ENCODE measurements around the gene RPS27A.
"Not testable (repeated sequence)": the region's sequence is repeated elsewhere in the genome, so short reads cannot be mapped to it uniquely, and the experiment has no call there.

Gene RPS27A

DNA sequence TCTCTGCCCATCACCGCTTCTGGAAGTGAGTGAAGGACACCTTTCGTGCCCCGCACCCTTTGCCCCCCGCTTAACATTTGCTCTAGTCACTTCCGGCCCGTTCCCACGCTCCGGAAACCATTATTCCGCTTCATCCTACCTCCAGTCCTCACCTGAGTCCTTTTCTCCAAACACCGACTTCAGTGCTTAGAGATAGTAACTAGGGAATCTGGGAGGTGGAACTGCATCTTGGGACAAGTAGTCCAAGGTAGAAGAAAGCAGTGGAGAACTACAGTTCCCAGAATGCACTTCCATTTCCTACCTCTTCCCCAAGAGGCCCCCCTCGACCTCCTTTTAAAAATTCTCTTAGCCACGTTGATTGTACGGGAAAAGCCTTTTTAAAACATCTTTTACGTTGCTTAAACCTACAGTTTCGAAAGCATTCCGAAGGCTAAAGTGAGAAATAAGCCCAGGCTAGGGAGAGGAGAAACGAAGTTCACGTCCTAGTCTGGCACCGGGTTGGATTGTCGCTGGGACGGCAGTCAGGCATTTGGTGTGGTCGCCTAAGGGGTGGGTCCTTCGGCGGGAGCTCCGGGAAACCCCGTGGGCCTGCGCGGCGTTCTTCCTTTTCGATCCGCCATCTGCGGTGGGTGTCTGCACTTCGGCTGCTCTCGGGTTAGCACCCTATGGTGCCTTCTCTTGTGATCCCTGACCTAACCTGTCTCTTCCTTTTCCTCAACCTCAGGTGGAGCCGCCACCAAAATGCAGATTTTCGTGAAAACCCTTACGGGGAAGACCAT, at the start of gene RPS27A, which contains the start of gene CLHC1:
Gene RPS27A, plus strand, starts transcription at position 605 of the 779 bp plus-strand sequence. Its CDS starts 137 bp downstream, at position 742.
Gene CLHC1, minus strand, starts transcription at position 210 of the 779 bp plus-strand sequence. CDS start 9,882 bp downstream, outside the sequence.
- peak; percentile 79 for DNase-seq

DNA sequence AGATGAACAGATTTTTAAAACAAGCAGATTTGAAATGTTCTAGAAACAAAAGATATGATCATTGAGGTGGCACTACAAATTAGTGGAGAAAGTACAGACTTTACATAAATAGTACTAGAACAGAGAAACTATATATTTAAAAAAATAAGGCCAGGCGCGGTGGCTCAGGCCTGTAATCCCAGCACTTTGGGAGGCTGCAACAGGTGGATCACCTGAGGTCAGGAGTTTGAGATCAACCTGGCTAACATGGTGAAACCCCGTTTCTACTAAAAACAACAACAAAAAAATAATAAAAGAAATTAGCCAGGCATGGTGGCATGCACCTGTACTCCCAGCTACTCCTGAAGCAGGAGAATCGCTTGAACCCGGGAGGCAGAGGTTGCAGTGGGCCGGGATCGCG, 45.7 kb upstream of the RPS27A start:
- DNase-seq, result not testable (repeated sequence)

DNA sequence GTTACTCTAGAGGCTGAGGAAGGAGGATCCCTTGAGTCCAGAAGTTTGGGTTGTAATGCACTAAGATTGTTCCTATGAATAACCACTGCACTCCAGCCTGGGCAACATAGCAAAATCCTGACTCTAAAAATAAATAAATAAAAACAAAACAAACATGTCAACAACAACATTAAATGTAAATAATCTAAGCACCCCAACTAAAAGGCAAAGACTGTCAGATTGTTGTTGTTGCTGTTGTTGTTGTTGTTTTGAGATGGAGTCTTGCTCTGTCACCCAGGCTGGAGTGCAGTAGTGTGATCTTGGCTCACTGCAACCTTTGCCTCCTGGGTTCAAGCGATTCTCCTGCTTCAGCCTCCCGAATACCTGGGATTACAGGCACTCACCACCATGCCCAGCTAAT, 40.6 kb upstream of the RPS27A start:
- not testable (repeated sequence) for DNase-seq

DNA sequence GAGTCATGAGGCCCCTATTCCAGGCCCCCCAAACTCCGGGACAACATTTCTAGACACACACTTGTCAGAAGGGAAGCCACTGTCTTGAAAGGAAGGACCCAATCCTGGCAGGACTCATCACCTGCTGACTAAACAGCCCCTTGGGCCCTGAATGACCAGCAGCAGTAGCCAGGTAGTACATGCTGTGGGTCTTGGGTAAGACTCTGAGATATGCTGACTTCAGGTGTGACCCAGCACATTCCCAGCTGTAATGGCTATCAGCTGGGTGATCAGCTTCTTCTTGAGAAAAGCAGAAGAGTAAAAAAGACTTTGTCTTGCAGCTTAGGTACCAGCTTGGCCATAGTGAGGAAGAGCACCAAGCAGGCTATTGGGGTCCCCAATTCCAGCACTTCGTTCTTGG, 36.0 kb upstream of the RPS27A start:
- no peak for DNase-seq

DNA sequence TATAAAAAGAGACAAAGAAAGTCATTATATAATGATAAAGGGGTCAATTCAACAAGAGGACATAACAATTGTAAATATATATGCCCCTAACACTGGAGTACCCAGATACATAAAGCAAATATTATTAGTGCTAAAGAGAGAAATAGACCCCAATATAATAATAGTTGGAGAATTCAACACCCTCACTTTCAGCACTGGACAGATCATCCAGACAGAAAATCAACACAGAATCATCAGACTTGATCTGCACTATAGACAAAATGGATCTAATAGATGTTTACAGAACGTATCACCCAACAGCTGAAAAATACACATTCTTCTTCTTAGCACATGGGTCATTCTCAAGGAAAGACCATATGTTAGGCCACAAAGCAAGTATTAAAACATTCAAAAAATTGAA, 32.1 kb upstream of the RPS27A start:
- no peak for DNase-seq

DNA sequence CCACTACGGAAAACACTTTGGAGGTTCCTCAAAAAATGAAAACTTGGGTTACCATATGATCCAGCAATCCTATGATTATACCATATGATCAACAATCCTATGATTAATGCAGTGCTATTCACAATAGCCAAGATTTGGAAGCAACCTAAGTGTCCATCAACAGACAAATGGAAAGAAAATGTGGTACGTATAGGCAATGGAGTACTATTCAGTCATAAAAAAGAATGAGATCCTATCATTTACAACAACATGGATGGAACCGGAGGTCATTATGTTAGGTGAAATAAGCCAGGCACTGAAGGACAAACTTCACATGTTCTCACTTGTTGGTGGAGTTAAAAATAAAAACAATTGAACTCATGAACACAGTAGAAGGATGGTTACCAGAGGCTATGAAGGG, 28.0 kb upstream of the RPS27A start:
- DNase-seq, result no peak

DNA sequence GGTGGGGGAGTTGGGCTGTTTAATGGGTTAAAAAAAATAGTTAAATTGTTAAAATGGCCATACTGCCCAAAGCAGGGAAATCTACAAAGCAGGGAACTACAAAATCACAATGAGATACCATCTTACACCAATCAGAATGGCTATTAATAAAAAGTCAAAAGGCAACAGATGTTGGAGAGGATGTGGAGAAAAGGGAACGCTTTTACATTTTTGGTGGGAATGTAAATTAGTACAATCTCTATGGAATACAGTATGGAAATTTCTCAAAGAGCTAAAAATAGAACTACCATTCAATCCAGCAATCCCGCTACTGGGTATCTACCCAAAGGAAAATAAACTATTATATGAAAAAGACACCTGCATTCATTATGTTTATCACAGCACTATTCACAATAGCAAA, 27.5 kb upstream of the RPS27A start:
- no peak for DNase-seq

DNA sequence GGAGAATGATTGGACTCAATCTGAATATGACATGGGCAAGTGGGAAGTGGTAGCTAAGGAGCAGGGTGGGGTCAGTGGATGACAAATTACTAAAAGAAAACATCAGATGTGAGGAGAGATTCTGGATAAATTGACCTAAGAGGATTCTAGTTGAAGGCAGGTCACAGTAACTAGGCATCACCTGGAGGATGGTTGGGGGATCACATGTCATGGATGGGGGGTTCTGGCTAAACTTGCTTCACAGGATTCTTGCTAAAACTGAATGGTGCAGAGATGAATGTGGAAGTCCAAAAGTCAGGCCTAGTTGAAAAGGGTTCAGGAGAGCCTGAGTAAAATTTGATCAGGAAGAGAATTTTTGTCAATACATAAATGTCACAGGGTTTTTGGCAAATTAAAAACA, 18.7 kb upstream of the RPS27A start:
- no peak for DNase-seq

DNA sequence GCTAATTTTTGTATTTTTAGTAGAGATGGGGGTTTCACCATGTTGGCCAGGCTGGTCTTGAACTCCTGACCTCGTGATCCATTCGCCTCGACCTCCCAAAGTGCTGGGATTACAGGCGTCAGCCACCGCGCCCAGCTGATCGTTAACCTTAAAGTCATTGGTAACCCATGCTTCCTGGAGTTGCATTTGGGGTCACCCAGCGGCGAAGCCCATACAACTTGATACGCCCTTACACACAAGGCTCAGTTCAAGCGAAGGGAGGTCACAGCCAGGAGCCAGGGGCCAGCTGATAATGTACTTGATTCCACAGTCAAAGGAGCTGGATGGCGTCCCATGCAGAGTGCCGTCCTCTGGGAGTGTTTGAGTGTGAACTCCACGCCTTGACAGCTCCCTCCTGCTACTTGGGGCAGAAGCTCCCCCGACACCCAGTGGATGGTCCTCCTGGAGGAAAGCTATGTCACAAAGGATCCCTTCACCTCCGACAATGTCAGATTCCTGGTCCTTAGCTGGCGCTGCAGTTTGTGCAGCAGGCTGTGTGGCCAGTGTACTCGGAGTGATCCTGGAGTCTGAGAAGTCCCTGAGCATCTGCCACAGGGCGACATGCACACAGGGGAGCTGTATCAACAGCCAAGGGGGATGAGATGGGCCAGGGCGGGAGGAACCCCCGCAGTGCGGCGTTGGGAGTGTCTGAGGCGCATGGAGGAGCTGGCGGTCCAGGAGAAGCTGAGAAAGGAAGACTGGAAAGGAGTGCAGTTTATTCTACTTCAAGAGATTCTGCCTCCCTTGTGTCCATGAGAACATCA, 8.3 kb upstream of the RPS27A start:
- DNase-seq, result no peak

DNA sequence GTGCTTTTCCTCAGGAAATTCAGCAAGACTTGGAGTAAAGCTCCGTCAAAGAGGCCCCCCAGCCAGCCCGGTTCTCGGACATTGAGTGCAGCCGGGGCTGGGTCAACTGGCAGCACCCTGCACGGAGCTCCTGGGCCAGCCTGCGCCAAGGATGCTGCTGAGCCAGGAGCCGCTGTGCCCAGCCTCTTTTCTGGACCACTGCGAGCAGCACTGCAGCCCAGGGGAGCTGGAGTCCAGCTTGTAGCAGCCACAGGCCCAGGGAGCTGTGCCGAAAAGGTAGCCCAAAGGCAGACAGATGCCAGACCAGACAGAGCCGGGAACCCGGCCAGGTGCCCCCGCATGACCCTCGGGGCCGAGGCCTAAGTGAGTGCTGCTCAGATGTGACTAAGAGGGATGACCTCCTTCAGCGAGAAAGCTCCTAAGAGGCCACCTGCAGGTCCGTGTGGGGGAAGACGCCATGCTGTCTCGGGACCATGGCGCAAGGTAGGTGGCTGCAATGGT, 7.7 kb upstream of the RPS27A start:
- no peak for DNase-seq

DNA sequence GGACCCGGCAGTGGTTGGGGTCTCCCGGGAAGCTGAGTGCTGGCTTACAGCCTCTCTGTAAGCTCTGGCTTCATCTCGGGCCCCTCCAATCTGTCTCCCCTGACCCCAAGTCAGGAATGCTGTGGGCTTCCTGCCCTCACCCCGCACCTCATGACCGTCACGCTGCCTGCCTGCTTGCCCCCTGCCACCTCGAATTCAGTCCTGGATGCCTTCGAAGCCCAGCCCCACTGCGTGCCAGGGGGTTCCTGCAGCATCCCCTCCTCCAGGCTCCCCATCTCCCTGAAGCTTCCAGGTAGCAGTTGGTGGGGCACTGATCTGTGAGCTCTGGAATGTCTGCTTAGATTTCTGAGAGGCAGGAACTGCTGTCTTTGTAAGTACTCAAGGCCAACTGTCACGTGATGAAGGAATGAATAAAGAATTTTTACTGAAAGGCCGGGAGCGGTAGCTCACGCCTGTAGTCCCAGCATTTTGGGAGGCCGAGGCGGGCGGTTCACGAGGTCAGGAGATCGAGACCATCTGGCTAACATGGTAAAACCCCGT, 6.9 kb upstream of the RPS27A start:
- DNase-seq, result no peak

DNA sequence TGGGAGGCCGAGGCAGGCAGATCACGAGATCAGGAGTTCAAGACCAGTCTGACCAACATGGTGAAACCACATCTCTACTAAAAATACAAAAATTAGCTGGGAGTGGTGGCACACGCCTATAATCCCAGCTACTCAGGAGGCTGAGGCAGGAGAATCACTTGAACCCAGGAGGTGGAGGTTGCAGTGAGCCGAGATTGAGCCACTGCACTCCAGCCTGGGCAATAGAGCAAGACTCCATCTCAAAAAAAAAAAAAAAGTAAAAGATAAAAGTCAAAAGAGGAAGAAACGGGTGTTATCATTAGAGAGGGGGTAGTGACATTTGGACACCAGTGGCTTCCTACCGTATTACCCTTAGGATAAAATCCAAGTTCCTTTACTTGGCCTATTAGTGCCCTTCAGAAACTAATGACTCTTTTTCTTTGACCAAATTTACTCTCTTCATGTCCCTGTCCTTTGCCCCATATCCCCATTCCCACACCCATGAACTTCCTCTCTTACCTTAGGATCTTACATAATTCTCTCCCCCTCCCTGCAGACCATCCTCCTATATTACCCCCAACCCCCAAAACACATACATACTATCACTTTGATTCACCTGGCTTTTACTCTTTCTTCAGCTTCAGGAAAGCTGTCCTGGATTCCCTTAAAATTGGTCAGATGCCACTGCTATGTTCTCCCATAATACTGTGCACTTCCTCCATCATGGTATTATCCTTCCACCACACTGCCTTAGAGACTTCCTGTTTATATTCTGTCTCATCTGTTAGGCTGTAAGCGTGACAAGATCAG, 4.9 kb upstream of the RPS27A start:
- peak; percentile 30 for DNase-seq

DNA sequence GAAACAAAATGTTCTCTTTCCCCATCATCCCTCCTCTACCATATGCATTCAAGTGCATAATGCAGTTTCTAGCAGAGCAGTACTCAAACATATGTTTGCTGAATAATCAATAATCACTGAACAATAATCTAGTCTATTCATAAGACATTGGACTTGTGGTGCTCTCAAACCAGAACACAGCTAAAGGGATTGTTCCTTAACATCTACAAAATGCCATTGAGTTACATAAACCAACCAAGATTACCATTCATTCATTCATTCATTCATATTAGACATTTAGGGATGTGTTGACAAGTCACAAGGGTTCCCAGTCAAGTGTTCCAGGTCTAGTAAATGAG, 4.3 kb upstream of the RPS27A start:
- no peak for DNase-seq

DNA sequence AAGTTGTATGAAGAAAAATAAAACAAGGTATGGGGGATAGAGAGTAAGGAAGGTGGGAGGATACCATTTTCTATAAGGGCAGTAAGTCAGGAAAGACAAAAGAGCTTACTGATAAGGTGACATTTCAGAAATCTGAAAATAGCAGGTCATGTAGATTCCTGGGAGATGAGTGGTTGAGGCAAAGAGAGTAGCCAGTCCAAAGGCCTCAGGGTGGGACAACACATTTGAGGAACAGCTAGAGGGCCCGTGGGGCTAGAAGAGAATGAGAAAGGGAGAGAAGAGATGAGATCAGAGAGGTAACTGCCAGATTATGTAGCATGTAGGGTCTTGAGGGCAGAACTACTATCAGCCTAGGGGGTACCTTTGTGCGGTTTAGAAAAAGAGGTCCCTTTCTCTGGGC, 3.3 kb upstream of the RPS27A start:
- no peak for DNase-seq

DNA sequence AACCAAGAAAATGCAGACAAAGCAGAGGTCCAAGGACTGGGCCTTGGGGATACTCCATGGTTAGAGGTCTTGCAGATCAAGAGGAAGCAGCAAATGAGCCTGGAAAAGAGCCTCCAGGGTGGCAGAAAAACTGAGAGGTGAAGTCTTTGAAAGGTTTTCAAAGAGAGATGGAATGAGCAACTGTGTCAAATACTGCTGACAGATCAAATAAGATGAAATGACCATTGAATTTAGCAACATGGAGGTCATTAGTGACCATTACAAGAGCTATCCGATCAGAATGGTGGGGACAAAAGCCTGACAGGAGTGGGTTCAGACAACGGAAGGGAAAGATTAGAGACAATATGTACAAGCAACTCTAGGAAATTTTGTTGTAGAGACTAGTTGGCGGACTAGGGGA, 1.9 kb upstream of the RPS27A start:
- DNase-seq, result no peak

DNA sequence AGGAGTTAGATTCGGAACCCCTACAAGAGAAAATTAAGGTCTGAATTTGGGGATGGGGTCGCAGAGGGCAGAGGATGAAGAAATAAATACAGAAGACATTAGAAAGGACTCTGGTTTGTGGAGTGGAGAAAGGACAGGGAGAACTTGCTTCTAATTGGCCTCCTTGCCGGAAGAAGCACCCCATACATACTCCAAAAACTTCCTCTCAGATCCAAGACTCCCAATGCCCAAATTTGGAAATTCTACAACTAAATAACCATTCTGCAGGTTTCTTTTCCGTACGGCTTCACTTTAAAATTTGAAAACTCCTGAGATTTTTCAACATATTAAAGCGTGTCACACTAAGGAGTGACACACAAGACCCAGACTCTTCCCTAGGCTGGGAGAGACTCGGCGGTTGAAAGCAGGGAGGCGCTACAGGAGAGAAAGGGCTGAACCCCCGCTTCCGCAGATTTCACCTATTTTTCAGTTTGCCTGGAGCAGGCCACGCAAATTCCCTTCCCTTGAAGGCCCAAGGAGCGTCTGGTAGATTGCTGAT, 873 bp upstream of the RPS27A start:
- DNase-seq, result no peak

DNA sequence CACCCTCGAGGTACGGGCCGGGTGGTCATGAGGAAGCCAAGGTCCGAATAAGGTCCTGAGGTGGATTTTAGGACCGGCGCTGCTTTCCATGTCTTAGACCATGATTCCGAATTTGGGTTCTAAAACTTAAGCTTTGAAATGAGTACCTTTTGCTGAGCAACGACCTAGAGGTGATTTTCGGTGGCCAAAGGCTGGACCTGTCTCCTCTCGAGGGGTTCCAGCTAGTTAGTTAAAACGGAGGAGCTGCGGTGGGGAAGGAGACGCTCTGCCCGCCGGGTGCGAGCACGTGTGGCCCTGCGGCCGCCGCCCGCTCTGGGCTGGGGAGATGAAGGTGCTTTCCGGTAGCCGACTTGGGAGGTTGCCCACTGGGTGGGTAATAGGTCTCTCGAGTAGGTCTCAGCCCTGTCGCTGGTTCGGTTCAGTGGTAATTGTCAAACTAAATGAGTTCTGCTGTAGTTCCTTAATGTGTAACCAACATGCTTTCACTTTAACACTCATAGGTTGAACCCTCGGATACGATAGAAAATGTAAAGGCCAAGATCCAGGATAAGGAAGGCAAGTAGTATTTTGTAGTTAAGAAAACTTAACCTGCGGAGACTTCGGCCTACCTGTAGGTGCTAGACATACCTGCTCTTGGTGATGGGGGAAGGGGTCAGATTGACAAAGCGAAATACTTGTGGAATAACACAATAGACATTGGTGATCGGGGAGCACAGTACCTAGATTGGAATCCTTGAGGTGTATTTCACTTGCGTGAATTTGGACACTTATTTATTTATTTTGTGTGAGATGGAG, 572 bp downstream of the RPS27A start:
- DNase-seq, result no peak

DNA sequence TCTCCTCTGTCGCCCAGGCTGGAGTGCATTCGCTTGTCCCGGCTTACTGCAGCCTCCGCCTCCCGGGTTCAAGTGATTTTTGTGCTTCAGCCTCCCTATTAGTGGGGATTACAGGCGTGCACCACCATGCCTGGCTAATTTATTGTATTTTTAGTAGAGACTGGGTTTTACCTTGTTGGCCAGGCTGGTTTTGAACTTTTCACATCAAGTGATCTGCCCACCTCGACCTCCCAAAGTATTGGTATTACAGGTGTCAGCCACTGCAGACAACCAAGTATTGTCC, 1.1 kb downstream of the RPS27A start:
- DNase-seq, result no peak

DNA sequence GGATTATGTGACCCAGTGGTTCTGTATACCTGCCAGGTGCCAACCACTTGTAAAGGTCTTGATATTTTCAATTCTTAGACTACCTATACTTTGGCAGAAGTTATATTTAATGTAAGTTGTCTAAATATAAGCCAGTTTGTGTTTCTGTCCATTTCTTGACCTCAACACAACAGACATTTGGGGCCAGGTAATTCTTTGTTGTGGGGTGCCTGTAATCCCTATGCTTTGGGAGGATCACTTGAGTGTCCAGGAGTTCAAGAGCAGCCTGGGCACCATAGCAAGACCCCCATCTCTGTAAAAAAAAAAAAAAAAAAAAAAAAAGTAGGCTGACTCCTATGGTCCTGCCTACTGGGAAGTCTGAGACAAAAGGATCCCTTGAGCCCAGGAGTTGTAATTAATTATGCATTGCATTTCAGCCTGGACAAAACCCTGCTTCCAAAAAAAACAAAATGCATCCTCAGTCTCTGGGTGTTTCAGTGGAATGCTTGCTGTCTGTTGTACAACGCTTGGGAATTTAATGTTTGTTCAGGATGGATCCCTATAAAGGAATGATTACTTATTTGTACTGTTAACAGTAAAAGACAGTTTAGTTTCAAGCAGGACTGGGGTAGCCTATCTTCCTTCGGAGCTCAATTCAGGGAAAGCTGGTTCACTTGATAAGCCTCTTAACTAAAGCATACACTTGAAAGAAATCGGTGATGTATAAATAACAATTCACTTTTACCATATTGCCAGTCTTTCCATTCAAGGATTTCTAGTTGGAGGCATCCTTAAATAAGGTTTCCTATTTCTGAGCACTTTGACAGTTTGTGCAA, 3.4 kb downstream of the RPS27A start:
- DNase-seq, result no peak

DNA sequence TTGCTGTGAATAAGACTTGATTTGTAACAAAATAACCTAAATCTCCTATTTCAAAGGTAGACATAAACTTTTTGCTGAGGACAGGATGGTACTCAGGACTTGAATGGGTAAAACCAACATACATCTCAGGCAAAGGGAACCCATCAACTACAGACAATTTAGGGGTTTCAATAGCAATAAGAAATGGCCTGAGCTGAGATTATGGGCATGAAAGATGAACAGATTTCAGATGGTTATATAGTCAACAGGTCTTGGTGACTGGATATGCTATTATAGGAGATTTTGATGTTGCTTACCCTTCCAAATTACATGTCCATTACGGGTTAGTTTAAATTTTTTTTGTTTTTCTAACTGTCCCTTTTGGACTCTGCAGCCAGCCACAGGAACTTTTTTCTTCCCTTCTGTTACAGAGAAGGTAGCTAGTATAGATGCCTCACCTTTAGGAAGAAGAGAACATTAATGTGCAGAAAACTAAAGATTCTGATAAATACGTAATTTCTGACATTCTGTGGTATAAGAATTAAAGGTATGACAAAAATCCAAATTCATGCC, 4.6 kb downstream of the RPS27A start:
- DNase-seq, result no peak

DNA sequence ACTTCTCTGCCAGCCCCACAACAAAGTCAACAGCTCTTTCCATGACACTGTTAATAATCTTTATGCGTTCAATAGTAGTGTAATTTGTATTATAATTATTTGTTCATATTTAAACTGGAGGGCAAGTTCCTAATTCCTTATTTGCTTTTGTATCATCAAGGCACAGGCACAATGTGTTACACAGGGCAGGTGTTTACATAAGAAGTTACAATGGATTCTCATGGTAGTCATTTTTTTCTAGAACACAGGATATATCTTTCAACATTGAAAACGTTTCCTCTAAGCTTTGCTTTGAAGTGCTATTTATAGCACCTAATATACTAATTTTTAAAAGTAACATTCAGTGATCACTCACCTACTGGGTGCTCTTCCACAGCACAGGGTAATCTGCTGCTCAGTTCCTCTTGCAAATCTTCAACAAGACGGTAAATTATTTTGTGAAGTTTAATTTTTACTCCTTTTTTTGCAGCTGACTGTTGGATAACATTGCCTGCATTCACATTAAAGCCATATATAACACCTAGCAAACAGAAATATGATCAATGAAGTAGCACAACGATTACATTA, 7.3 kb downstream of the RPS27A start:
- DNase-seq, result no peak

Data from SIG-M5 (cell line).